GM12873 (cell line): ENCODE data around the gene TTYH3.

ENCODE experiments used
- CTCF ChIP-seq: IDR thresholded peaks from 2 replicates; pipeline ENCODE4 v1.5.1; 2012; ENCODE audit warnings: low read depth, mild to moderate bottlenecking, moderate library complexity, low read length, control low read depth; ENCODE audit not compliant: insufficient read depth; ENCODE audit errors: missing control alignments

The TTYH3 gene

GRCh38 chr7:2614631-2615330, 17.0 kb upstream of the TTYH3 start:
- TF ChIP-seq CTCF, result no peak

GRCh38 chr7:2616387-2617324, 15.1 kb upstream of the TTYH3 start:
- TF ChIP-seq CTCF, result no peak

GRCh38 chr7:2617325-2617905, 14.4 kb upstream of the TTYH3 start:
- no peak for TF ChIP-seq CTCF

- TF ChIP-seq CTCF, result no peak
Measured at GRCh38 chr7:2619116-2619515, 12.7 kb upstream of the TTYH3 start.

- TF ChIP-seq CTCF, result no peak
Measured at GRCh38 chr7:2621061-2621828, 10.5 kb upstream of the TTYH3 start.

- no peak for TF ChIP-seq CTCF
Measured at GRCh38 chr7:2621948-2622640, 9.7 kb upstream of the TTYH3 start.
